Stomach (tissue), 9 donors: ENCODE data around the gene SUCLG2. TPM values are rescaled to one million over a fixed set of nuclear protein-coding genes. Genes with fewer than 3 reads are reported as not detected.

Experiments used
- DNase-seq, 2 donors: peaks; one replicate each; pipeline versions ENCODE4 v3.0.0 to v3.0.0-alpha.2; 2013 to 2019
- H3K27ac ChIP-seq, 5 donors: fragments of 200-600 bp in 4 of 5; sonication (generic) in 4 of 5; one replicate each; pipeline ENCODE4 v1.5.1; 2013 to 2019; ENCODE audit warnings: mild to moderate bottlenecking in 1 of 5, moderate library complexity in 1 of 5
- H3K27me3 ChIP-seq, 3 donors: fragments of 200-600 bp; sonication (generic); one replicate each; pipeline ENCODE4 v1.5.1; 2017 to 2019; ENCODE audit warnings: mixed run types in 1 of 3
- H3K36me3 ChIP-seq, 4 donors: fragments of 200-600 bp; sonication (generic); 1 replicate in 3 of 4; 2 replicates in 1 of 4; pipeline ENCODE4 v1.5.1; 2016 to 2019
- H3K4me1 ChIP-seq, 4 donors: fragments of 200-600 bp; sonication (generic); one replicate each; pipeline ENCODE4 v1.5.1; 2016 to 2019
- H3K4me3 ChIP-seq, 4 donors: fragments of 200-600 bp; sonication (generic) in 3 of 4; one replicate each; pipeline ENCODE4 v1.5.1; 2016 to 2019; ENCODE audit warnings: mild to moderate bottlenecking in 1 of 4
- H3K9me3 ChIP-seq, 4 donors: fragments of 200-600 bp; sonication (generic); one replicate each; pipeline ENCODE4 v1.5.1; 2016 to 2019
- CTCF ChIP-seq, 7 experiments: fragments of 450-650 bp in 4 of 7; fragments of 200-600 bp in 3 of 7; sonication (generic) in 3 of 7; IDR thresholded peaks; one replicate each; pipeline ENCODE4 v1.5.1; 2016 to 2019; ENCODE audit warnings: antibody characterized with exemption in 7 of 7, control low read depth in 2 of 7, mild to moderate bottlenecking in 1 of 7
- EP300 ChIP-seq: sonication (generic); formaldehyde crosslinking; IDR thresholded peaks from one replicate; pipeline ENCODE4 v1.6.1; 2017; ENCODE audit warnings: antibody characterized with exemption
- POLR2A ChIP-seq, 4 donors: fragments of 450-650 bp; IDR thresholded peaks; one replicate each; pipeline ENCODE4 v1.6.1; 2016; ENCODE audit warnings: antibody characterized with exemption in 4 of 4, control low read depth in 2 of 4, mild to moderate bottlenecking in 1 of 4, moderate library complexity in 1 of 4
- POLR2AphosphoS5 ChIP-seq, 3 donors: sonication (generic); formaldehyde crosslinking; IDR thresholded peaks; one replicate each; pipeline ENCODE4 v1.6.1; 2016; ENCODE audit warnings: antibody characterized with exemption in 3 of 3
- WGBS, 5 donors: extraction: QIAGEN DNeasy Blood & Tissue Kit in 3 of 5; methylation state at CpG; one replicate each; pipeline versions ENCODE4 v1.1.5 to v1.1.7; 2013 to 2018; 5-methylcytosine and 5-hydroxymethylcytosine counted together
- intact Hi-C: fragments of 100-400 bp; cut with DNase I; formaldehyde crosslinking; loops from one replicate; pipeline ENCODE4 v1.15.1; 2023; ENCODE audit warnings: low total_unique reads
- polyA plus RNA-seq, 3 donors: library from polyadenylated mRNA; stranded (reverse); fragments of 200-250 nt; gene quantifications; one replicate each; pipeline ENCODE4 v1.2.3, GENCODE V29; 2013
- total RNA-seq, 5 donors: library from RNA; depleted of rRNA; stranded (reverse); fragments of >200 nt; gene quantifications; one replicate each; pipeline versions ENCODE4 v1.1.0 to v1.2.3, GENCODE V29; 2014 to 2016
- donor health status: healthy with polysubstance abuse.
- donor health status: Bipolar disorder and iron deficiency.
- donor health status: healthy.

The SUCLG2 gene
- total and polyA plus RNA-seq, 8 donors = 30.9 to 174 (median 74.9) TPM

- Histone ChIP-seq H3K4me1 (no peaks in the 10 kb centered on the region), H3K27ac (no peak overlapping the region), H3K36me3 (peaks cover 2 to 28% (median 15%) of the 10 kb centered on the region in 4 donors), H3K9me3 (no peaks in the 10 kb centered on the region), H3K27me3 (no peaks in the 10 kb centered on the region), H3K4me3 (no peak overlapping the region)
- TF ChIP-seq POLR2A (IDR thresholded peaks at IDR 0.05) = no peak
- TF ChIP-seq EP300 = no peak
- TF ChIP-seq POLR2AphosphoS5 (IDR thresholded peaks at IDR 0.05) = no peak
- no peak for TF ChIP-seq CTCF (IDR thresholded peaks at IDR 0.05)
- no peak for DNase-seq
- 74 to 94% (median 92%) methylated on average over 2 of the region's 2 CpGs for WGBS, 5 donors
- intact Hi-C loops = no loop called here
Measured at GRCh38 chr3:67389176-67389575, 265.2 kb downstream of the SUCLG2 start.

DNA sequence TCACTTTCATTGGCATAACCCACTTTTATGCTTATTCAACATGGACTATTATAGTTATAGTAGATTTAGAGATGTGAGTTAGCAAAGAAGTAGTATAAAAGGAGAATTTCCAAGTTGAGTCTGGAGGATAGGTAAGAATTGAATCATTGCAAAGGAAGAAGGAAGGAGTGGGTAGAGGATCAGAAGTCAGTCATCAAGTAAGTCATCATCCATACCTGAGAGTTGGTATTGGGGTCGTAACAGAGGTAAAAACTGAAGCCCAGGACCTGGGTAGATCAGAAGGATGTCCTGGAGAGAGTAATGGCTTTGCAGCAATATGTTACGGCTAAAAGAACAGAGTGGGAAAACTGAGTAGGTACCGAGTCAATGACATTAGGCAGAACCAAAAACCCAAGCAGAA lies 265.7 kb downstream of the SUCLG2 start:
- Histone ChIP-seq H3K36me3 (peaks cover 2 to 28% (median 15%) of the 10 kb centered on the region in 4 donors), H3K9me3 (no peaks in the 10 kb centered on the region), H3K4me1 (no peaks in the 10 kb centered on the region), H3K4me3 (no peak overlapping the region), H3K27ac (no peak overlapping the region), H3K27me3 (no peaks in the 10 kb centered on the region)
- WGBS, 5 donors = 92 to 100% (median 95%) methylated on average over 3 of the region's 3 CpGs
- intact Hi-C loops = no loop called here
- DNase-seq = no peak
- TF ChIP-seq CTCF (IDR thresholded peaks at IDR 0.05) (no peak), POLR2A (IDR thresholded peaks at IDR 0.05) (no peak), POLR2AphosphoS5 (IDR thresholded peaks at IDR 0.05) (no peak), EP300 (no peak)

DNA sequence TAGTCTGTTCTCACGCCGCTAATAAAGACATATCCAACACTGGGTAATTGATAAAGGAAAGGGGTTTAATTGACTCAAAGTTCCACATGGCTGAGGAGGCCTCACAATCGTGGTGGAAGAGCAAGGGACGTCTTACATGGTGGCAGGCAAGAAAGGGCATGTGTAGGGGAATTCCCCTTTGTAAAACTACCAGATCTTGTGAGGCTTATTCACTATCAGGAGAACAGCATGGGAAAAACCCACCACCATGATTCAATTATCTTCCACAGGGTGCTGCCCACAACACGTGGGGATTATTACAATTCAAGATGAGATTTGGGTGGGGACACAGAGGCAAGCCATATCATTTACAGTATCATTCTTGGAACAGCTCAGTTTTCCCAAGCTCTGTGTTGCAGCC lies 268.0 kb downstream of the SUCLG2 start:
- H3K9me3 ChIP-seq = no peaks in the 10 kb centered on the region
- WGBS, 5 donors = 72 to 83% (median 76%) methylated on average over 5 of the region's 5 CpGs
- no peak for DNase-seq
- peaks cover 0 to 9% (median 7%) of the 10 kb centered on the region in 4 donors for H3K4me1 ChIP-seq
- no peak overlapping the region for H3K4me3 ChIP-seq
- no peak for TF ChIP-seq EP300
- TF ChIP-seq POLR2A (IDR thresholded peaks at IDR 0.05) = no peak
- no peak for TF ChIP-seq POLR2AphosphoS5 (IDR thresholded peaks at IDR 0.05)
- no peak for TF ChIP-seq CTCF (IDR thresholded peaks at IDR 0.05)
- peaks cover 2 to 15% (median 8%) of the 10 kb centered on the region in 4 donors for H3K36me3 ChIP-seq
- intact Hi-C loops = no loop called here
- no peaks in the 10 kb centered on the region for H3K27me3 ChIP-seq
- no peak overlapping the region for H3K27ac ChIP-seq

- TF ChIP-seq CTCF (IDR thresholded peaks at IDR 0.05) = peak in 2 of 7 experiments; percentile 7 to 10
- no peak for TF ChIP-seq POLR2A (IDR thresholded peaks at IDR 0.05)
- no peak for TF ChIP-seq EP300
- Histone ChIP-seq H3K4me1 (peaks cover 0 to 12% (median 7%) of the 10 kb centered on the region in 4 donors), H3K9me3 (no peaks in the 10 kb centered on the region), H3K27me3 (no peaks in the 10 kb centered on the region), H3K27ac (no peak overlapping the region), H3K36me3 (peaks cover 0 to 11% (median 4%) of the 10 kb centered on the region in 4 donors), H3K4me3 (no peak overlapping the region)
- intact Hi-C loops = no loop called here
- 77 to 89% (median 81%) methylated on average over 9 to 10 of the region's 10 CpGs for WGBS, 5 donors
- DNase-seq = peak; percentile 29 to 64
Measured at GRCh38 chr3:67384760-67385397, 269.5 kb downstream of the SUCLG2 start.
